ENCODE measurements around the gene AZIN2.
"Not testable (repeated sequence)": the region's sequence is repeated elsewhere in the genome, so short reads cannot be mapped to it uniquely, and the experiment has no call there.

AZIN2 gene

DNA sequence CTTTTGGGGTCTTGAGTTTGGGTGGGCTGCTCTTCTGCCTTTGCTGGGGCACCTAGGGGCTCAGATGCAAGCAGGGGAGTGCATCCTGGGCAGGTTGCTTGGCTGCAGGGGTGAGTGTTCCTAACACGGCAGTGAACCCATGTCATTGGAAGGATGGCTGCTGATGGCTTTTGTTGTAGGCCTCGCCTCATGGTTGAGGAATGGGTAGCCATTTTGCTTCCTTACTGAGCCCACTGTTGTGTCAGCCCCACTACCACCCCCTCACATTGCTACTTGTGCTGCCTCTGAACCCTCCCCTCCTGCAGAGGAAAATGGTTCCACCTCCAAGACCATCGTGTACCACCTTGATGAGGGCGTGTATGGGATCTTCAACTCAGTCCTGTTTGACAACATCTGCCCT, 16.8 kb downstream of the AZIN2 start:
- TF ChIP-seq, protein P1, sequence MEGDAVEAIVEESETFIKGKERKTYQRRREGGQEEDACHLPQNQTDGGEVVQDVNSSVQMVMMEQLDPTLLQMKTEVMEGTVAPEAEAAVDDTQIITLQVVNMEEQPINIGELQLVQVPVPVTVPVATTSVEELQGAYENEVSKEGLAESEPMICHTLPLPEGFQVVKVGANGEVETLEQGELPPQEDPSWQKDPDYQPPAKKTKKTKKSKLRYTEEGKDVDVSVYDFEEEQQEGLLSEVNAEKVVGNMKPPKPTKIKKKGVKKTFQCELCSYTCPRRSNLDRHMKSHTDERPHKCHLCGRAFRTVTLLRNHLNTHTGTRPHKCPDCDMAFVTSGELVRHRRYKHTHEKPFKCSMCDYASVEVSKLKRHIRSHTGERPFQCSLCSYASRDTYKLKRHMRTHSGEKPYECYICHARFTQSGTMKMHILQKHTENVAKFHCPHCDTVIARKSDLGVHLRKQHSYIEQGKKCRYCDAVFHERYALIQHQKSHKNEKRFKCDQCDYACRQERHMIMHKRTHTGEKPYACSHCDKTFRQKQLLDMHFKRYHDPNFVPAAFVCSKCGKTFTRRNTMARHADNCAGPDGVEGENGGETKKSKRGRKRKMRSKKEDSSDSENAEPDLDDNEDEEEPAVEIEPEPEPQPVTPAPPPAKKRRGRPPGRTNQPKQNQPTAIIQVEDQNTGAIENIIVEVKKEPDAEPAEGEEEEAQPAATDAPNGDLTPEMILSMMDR (IDR thresholded peaks at IDR 0.05; ENCODE audit: poor library complexity, severe bottlenecking), result no peak
- H3K27ac ChIP-seq (ENCODE audit: poor library complexity, severe bottlenecking), result peak overlapping the region; percentile 97
- ATAC-seq (ENCODE audit: low read depth), result no peak
- no peaks in the 10 kb centered on the region for H3K9me3 ChIP-seq (ENCODE audit: severe bottlenecking)
- peaks cover 18% of the 10 kb centered on the region for H3K4me1 ChIP-seq (ENCODE audit: insufficient read depth, poor library complexity, severe bottlenecking)
- no peaks in the 10 kb centered on the region for H3K27me3 ChIP-seq (ENCODE audit: insufficient read depth, poor library complexity, severe bottlenecking)
- no peak for DNase-seq (ENCODE audit: low spot score)
- H3K36me3 ChIP-seq (ENCODE audit: low read depth), result no peaks in the 10 kb centered on the region
- H3K4me3 ChIP-seq (ENCODE audit: severe bottlenecking), result no peak overlapping the region

DNA sequence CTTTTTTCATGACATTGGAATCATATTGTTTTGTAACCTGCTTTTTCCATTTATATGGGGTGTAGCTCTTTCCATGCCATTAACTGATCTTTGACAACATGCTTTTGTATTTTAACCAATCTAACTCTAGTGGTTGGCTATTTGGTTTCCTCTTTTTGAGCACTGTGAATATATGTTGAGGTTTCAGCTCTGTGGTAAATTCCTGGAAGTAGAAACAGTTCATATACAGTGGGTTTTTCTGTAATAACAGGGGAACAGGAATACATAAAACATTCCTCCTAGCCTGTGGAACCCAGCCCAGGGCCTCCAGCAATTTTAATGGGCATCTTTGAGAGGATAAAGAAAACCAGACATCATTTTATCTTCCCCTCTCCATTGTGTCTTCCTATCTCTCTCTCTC, 17.4 kb downstream of the AZIN2 start:
- Histone ChIP-seq H3K4me3 (ENCODE audit: severe bottlenecking) (no peak overlapping the region), H3K27me3 (ENCODE audit: insufficient read depth, poor library complexity, severe bottlenecking) (no peaks in the 10 kb centered on the region), H3K27ac (ENCODE audit: poor library complexity, severe bottlenecking) (peak overlapping the region; percentile 97), H3K36me3 (ENCODE audit: low read depth) (no peaks in the 10 kb centered on the region), H3K4me1 (ENCODE audit: insufficient read depth, poor library complexity, severe bottlenecking) (peaks cover 18% of the 10 kb centered on the region), H3K9me3 (ENCODE audit: severe bottlenecking) (no peaks in the 10 kb centered on the region)
- no peak for DNase-seq (ENCODE audit: low spot score)
- TF ChIP-seq, protein P1 (IDR thresholded peaks at IDR 0.05; ENCODE audit: poor library complexity, severe bottlenecking), result no peak
- ATAC-seq (ENCODE audit: low read depth), result no peak

DNA sequence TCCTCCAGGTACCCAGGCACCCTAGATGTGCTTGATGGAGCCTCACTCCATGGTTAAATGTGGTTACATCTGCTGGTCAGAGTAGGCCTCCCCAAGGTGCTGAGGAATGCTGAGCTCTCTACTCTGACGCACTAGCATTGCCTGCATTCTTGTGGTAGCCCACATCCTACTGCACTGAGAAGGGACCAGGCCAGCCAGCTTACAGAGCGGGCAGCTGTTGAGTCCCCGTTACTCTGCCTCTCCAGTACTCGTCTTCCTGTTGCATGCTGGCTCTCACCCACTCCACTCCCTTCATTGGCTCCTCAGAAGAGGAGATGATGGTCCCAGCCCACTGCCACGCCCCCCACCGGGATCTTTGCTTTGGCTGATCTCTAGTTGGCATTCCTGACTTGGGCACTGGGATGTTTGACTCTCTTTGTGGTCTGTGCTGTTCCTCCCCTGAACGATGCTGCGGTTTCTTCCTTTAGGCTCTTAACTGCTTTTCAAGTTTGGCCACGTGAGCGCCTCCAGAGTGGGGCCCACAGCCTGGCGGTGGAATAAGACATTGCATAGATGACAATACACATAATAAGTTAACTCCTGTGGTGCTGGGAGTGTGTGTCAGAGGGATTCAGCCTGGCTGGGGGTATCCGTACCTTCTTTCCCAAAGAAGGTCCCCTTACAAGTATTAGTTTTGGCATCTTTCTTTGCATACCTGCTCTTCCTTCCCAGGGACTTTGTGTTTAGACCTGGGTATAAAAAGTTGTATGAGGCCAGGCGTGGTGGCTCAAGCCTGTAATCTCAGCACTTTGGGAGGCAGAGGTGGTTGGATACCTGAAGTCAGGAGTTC, 18.6 kb downstream of the AZIN2 start:
- peak overlapping the region; percentile 97 for H3K27ac ChIP-seq (ENCODE audit: poor library complexity, severe bottlenecking)
- no peaks in the 10 kb centered on the region for H3K9me3 ChIP-seq (ENCODE audit: severe bottlenecking)
- H3K27me3 ChIP-seq (ENCODE audit: insufficient read depth, poor library complexity, severe bottlenecking), result no peaks in the 10 kb centered on the region
- H3K36me3 ChIP-seq (ENCODE audit: low read depth), result no peaks in the 10 kb centered on the region
- H3K4me3 ChIP-seq (ENCODE audit: severe bottlenecking), result no peak overlapping the region
- peaks cover 18% of the 10 kb centered on the region for H3K4me1 ChIP-seq (ENCODE audit: insufficient read depth, poor library complexity, severe bottlenecking)
- TF ChIP-seq, protein P1 (IDR thresholded peaks at IDR 0.05; ENCODE audit: poor library complexity, severe bottlenecking), result peak; percentile 43
- ATAC-seq (ENCODE audit: low read depth), result peak; percentile 97
- peak; percentile 98 for DNase-seq (ENCODE audit: low spot score)

DNA sequence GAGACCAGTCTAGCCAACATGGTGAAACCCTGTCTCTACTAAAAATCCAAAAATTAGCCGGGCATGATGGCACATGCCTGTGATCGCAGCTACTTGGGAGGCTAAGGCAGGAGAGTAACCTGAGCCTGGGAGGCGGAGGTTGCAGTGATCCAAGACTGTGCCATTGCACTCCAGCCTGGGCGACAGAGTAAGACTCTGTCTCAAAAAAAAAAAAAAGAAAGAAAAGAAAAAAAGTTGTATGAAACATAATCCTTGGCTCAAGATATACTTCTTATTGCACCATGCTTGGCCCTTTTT, 19.1 kb downstream of the AZIN2 start:
- H3K27ac ChIP-seq (ENCODE audit: poor library complexity, severe bottlenecking), result peak overlapping the region; percentile 97
- not testable (repeated sequence) for H3K9me3 ChIP-seq (ENCODE audit: severe bottlenecking); H3K4me3 ChIP-seq (ENCODE audit: severe bottlenecking); H3K36me3 ChIP-seq (ENCODE audit: low read depth); DNase-seq (ENCODE audit: low spot score); H3K27me3 ChIP-seq (ENCODE audit: insufficient read depth, poor library complexity, severe bottlenecking); ATAC-seq (ENCODE audit: low read depth)
- H3K4me1 ChIP-seq (ENCODE audit: insufficient read depth, poor library complexity, severe bottlenecking), result peaks cover 18% of the 10 kb centered on the region

DNA sequence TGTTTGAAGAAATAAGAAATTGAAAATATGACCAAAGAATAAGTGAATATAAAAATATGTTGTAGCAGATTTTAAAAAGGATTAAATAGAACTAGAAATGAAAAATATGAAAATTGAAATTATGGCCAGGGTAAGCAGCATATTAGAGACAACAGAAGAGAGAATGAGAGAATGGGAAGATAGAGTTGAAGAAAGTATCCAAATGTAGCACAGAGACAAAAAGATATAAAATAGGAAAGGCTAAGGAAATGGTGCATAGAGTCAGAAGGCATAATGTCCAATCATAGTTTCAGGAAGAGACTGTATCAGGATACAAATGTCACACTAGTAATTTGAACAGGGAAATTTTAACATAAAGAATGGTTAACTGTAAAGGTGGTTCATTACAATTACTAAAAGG, 29.5 kb downstream of the AZIN2 start:
- TF ChIP-seq, protein P1 (IDR thresholded peaks at IDR 0.05; ENCODE audit: poor library complexity, severe bottlenecking), result no peak
- Histone ChIP-seq H3K27me3 (ENCODE audit: insufficient read depth, poor library complexity, severe bottlenecking) (no peaks in the 10 kb centered on the region), H3K4me1 (ENCODE audit: insufficient read depth, poor library complexity, severe bottlenecking) (no peaks in the 10 kb centered on the region), H3K4me3 (ENCODE audit: severe bottlenecking) (no peak overlapping the region), H3K27ac (ENCODE audit: poor library complexity, severe bottlenecking) (no peak overlapping the region), H3K36me3 (ENCODE audit: low read depth) (no peaks in the 10 kb centered on the region), H3K9me3 (ENCODE audit: severe bottlenecking) (no peaks in the 10 kb centered on the region)
- ATAC-seq (ENCODE audit: low read depth), result no peak
- no peak for DNase-seq (ENCODE audit: low spot score)

All from RWPE2 (cell line).